NB4 (cell line): ENCODE results near the gene CX3CL1.
A peak's percentile ranks its signal among the peaks of the same experiment; 100 is the strongest.

Experiments
- DNase-seq: peaks from one replicate; pipeline ENCODE4 v3.0.0; 2010; ENCODE audit warnings: low read depth
- H3K4me3 ChIP-seq: one replicate; pipeline ENCODE4 v1.5.1; 2011; ENCODE audit warnings: mild to moderate bottlenecking, low read depth, low read length, moderate library complexity
- CTCF ChIP-seq: IDR thresholded peaks from one replicate; pipeline ENCODE4 v1.5.1; 2012; ENCODE audit warnings: low read depth, low read length
- MAX ChIP-seq: IDR thresholded peaks from 2 replicates; pipeline ENCODE4 v1.6.1; 2011; ENCODE audit warnings: low read depth, low read length
- MYC ChIP-seq: IDR thresholded peaks from 2 replicates; pipeline ENCODE4 v1.6.1; 2011; ENCODE audit warnings: low read depth, low read length
- POLR2A ChIP-seq: IDR thresholded peaks from 2 replicates; pipeline ENCODE4 v1.6.1; 2011; ENCODE audit warnings: mild to moderate bottlenecking; ENCODE audit not compliant: insufficient read length; ENCODE audit errors: extremely low read depth

CX3CL1 gene

DNA sequence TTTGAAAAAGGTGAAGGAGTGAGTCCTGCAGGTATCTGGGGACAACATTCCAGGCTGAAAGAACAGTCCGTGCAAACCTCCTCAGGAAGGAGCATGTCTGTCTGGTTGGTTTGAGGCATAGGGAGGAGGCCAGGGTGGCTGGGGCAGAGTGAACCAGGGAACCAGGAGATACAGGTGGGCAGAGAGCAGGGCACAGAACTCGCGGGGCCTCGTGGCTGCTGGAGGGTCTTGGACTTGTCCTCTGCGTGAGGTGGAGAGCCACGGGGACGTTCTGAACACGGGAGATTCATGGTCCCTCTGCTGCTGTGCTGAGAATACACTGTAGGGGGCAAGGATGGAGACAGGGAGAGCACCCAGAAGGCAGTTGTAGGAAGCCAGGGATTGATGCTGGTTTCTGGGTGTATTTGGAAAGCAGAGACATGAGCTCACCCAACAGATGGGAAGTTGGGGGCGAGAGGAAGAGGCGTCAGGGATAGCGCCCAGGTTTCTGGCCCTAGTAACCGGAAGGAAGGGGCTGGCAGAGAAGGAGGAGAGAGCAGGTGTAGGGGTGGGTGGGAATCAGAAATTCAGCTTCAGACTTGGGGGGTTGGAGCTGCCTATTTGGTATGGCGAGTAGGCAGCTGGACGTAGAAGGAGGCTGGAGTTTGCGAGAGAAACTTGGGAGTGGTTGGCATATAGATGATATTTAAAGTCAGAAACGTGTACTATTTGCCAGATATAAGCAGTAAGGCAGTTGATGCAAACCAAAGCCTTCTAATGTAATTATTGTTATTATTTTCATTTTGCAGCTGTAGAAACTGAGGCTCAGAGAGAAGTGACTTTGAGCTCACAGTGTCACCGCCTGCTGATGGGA is 31.9 kb downstream of the CX3CL1 start, which contains the start of gene CCL17:
CCL17 (plus strand) TSS at position 803 of the 853 bp plus-strand sequence. CDS start 9,166 bp downstream, outside the sequence.
- H3K4me3 ChIP-seq = no peak within 1 kb of the TSS
- TF ChIP-seq MYC = no peak
- TF ChIP-seq CTCF = no peak
- no peak for TF ChIP-seq POLR2A
- TF ChIP-seq MAX = no peak

GRCh38 chr16:57405097-57405496 is 32.8 kb downstream of the CX3CL1 start:
- TF ChIP-seq CTCF = no peak
- TF ChIP-seq MAX = no peak
- TF ChIP-seq MYC = no peak
- TF ChIP-seq POLR2A = no peak
- DNase-seq = no peak
- no peak overlapping the region for H3K4me3 ChIP-seq

More for the DNA sequence above, 31.9 kb downstream of the CX3CL1 start, which contains the start of gene CCL17:
- DNase-seq = no peak

- DNase-seq = peak; percentile 58
- H3K4me3 ChIP-seq = no peak overlapping the region
- TF ChIP-seq MYC (no peak), POLR2A (no peak), CTCF (no peak), MAX (no peak)
Measured at GRCh38 chr16:57406881-57407280, 34.6 kb downstream of the CX3CL1 start.

GRCh38 chr16:57407521-57408353 is 35.4 kb downstream of the CX3CL1 start:
- no peak for TF ChIP-seq MAX
- no peak for TF ChIP-seq POLR2A
- TF ChIP-seq CTCF = no peak
- TF ChIP-seq MYC = no peak
- DNase-seq = no peak
- no peak overlapping the region for H3K4me3 ChIP-seq

DNA sequence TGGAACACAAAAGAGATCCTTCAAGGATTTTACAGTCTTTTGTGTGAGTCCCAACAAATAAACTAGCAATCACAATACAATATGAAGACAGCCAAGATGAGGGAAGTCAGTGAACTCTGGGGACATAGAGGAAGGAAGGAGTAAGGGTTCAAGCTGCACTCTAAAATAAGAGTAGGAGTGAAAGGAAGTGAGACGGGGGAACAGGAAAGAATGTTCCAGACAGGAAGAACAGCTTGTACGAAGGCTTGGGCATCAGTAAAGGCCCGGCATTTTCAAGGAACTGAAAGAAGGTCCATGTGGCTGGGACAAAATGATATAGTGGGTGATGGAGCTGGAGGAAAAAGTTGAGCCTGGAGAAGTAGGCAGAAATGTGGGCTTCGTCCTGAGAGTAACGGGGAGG is 36.8 kb downstream of the CX3CL1 start:
- H3K4me3 ChIP-seq = no peak overlapping the region
- TF ChIP-seq POLR2A = no peak
- TF ChIP-seq MYC = no peak
- TF ChIP-seq CTCF = no peak
- DNase-seq = no peak
